Left ventricle myocardium inferior (tissue), 1 donor: Measurements from ENCODE around the gene SEC24D. TPM values are rescaled to one million over a fixed set of nuclear protein-coding genes. Genes with fewer than 3 reads are reported as not detected.
A peak's percentile ranks its signal among the peaks of the same experiment; 100 is the strongest.

Experiments
- DNase-seq: peaks from one replicate; pipeline ENCODE4 v3.0.0-alpha.2; 2020
- H3K27ac ChIP-seq: fragments of 200-600 bp; replicated peaks from 2 replicates; pipeline ENCODE4 v1.8.0; 2021
- H3K27me3 ChIP-seq: fragments of 200-600 bp; 2 replicates; pipeline ENCODE4 v1.8.0; 2021; ENCODE audit warnings: low read depth
- H3K36me3 ChIP-seq: fragments of 200-600 bp; 2 replicates; pipeline ENCODE4 v1.8.0; 2021
- H3K4me1 ChIP-seq: fragments of 200-600 bp; 2 replicates; pipeline ENCODE4 v1.8.0; 2021
- H3K4me3 ChIP-seq: fragments of 200-600 bp; 2 replicates; pipeline ENCODE4 v1.8.0; 2021; ENCODE audit warnings: mild to moderate bottlenecking, moderate library complexity
- H3K9me3 ChIP-seq: fragments of 200-600 bp; replicated peaks from 2 replicates; pipeline ENCODE4 v1.8.0; 2021
- intact Hi-C: fragments of 100-400 bp; cut with micrococcal nuclease; formaldehyde crosslinking; loops from one replicate; pipeline ENCODE4 v1.11.0; 2022
- total RNA-seq: library from RNA; stranded (reverse); fragmentation: NEBNext Ultra II Directional; extraction: Animal tissue kit (Norgen Biotek cat#: 25700); gene quantifications from one replicate; pipeline ENCODE4 v1.2.1, GENCODE V29; 2021
- TF ChIP-seq, protein P1 (sequence below): fragments of 200-600 bp; IDR thresholded peaks from 2 replicates; pipeline ENCODE4 v1.8.0; 2021; ENCODE audit warnings: antibody characterized with exemption, mild to moderate bottlenecking, borderline replicate concordance
- donor health status: DM: no; HTN: yes; CAD: no; lungs with severe emphysema.

The SEC24D gene
- total RNA-seq, 1 donor from 2014 or later = 10.5 TPM

DNA sequence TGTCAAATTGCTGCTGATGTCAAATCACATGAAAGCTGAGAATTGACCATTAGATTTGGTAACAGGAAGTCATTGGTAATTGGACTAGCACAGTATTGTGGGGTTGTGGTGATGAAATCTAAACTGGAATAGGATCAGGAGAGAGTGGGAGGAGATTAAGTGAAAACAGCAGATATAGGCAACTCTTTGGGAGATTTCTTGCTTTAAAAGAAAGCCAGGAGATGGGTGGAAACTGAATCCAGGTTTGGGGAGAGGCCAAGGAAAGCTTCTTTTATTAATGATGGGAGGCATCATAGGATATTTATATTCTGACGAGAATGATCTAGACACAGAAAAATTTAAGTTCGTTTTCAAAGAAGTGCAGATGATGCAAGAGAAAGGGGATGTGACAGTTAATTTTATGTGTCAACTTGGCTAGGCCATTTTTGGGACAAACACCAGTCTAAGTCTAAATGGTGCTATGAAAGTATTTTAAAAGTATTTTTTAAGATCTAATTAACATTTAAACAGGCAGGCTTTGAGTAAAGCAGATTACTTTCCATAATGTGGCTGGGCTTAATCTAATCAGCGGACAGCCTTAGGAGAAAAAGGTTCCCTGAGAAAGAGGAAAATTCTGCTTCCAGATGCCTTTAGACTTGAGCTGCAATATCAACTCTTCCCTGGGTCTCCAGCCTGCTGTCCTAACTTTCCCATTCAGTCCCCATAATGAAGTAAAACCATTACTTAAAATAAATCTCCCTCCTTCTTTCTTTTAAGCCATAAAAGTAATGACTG, 24.7 kb downstream of the SEC24D start:
- Histone ChIP-seq H3K9me3 (no peaks in the 10 kb centered on the region), H3K36me3 (peaks cover 91% of the 10 kb centered on the region), H3K4me1 (peaks cover 26% of the 10 kb centered on the region), H3K4me3 (no peak overlapping the region), H3K27ac (peak overlapping the region; percentile 18), H3K27me3 (no peaks in the 10 kb centered on the region)
- intact Hi-C loops = no loop called here
- TF ChIP-seq, protein P1, sequence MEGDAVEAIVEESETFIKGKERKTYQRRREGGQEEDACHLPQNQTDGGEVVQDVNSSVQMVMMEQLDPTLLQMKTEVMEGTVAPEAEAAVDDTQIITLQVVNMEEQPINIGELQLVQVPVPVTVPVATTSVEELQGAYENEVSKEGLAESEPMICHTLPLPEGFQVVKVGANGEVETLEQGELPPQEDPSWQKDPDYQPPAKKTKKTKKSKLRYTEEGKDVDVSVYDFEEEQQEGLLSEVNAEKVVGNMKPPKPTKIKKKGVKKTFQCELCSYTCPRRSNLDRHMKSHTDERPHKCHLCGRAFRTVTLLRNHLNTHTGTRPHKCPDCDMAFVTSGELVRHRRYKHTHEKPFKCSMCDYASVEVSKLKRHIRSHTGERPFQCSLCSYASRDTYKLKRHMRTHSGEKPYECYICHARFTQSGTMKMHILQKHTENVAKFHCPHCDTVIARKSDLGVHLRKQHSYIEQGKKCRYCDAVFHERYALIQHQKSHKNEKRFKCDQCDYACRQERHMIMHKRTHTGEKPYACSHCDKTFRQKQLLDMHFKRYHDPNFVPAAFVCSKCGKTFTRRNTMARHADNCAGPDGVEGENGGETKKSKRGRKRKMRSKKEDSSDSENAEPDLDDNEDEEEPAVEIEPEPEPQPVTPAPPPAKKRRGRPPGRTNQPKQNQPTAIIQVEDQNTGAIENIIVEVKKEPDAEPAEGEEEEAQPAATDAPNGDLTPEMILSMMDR = no peak
- no peak for DNase-seq

DNA sequence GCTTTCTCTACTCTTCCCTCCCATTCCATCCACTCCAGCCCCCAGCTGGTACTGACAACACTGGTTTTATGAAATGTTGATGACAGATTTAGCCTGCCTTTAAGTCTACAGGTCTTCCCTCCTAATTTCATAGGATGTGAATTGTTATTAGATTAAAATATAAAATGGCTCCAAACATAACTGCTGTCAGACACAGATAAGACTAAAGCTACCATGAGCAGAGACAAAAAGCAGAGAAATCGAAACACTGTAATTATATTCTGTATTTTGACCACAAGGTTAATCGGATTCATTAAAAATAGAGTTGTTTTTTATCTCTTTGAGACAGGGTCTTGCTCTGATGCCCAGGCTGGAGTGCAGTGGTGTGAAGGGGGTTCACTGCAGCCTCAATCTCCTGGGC, 28.3 kb downstream of the SEC24D start:
- intact Hi-C loops = no loop called here
- H3K9me3 ChIP-seq = no peaks in the 10 kb centered on the region
- H3K27ac ChIP-seq = no peak overlapping the region
- no peak for DNase-seq
- H3K27me3 ChIP-seq = no peaks in the 10 kb centered on the region
- no peak overlapping the region for H3K4me3 ChIP-seq
- TF ChIP-seq, protein P1 = no peak
- peaks cover 90% of the 10 kb centered on the region for H3K36me3 ChIP-seq
- H3K4me1 ChIP-seq = peaks cover 12% of the 10 kb centered on the region

DNA sequence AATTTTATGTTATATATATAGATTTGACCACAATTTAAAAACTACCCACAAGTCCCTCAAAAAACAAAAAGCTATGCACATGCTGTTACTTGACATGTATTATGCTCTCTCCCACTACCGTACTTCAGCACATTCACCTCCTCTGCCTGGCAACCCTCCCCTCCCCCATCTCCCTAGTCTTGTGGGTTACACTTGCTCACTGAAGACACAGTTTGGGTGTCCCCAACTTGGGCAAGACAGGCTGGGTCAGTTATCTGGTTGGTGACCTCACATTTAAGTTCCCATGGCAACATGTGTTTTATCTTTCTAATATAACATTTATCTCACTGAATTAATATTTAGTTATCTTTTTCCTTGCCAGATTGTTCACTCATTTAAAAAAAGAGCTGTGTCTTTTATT, 32.7 kb downstream of the SEC24D start:
- Histone ChIP-seq H3K27ac (no peak overlapping the region), H3K27me3 (no peaks in the 10 kb centered on the region), H3K9me3 (no peaks in the 10 kb centered on the region), H3K36me3 (peaks cover 88% of the 10 kb centered on the region), H3K4me1 (peaks cover 13% of the 10 kb centered on the region), H3K4me3 (no peak overlapping the region)
- TF ChIP-seq, protein P1 = no peak
- DNase-seq = no peak
- intact Hi-C loops = no loop called here

DNA sequence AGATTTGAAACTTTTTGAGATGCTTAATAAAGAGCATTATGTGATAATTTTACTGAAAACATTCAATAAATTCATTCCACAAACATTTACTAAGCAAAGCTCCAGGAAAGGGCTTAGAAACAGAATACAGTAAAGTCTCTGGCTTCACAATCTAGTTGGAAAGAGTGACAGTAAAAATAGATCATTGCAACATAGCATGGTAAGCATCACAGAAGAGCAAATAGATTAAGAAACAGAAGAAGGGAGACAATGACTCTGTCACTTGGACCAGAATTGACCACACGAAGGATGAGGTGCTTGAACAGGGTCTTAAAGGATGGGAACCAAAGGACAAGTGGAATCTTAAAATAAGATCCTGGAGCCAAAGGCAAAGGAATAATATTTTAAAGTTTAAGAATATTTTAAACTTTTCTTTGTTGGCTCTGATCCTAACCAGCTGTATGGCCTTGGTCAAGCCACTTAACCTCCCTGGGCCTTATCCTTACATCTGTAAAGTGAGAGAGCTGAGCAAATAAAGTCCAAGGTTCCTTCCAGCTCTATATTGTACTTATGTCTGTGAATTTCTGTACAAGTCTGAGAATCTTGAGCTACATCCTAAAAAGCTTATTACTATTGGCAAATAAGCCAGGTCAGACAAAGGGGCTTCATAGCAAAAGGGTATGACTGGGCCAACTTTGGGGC, 33.9 kb downstream of the SEC24D start:
- peak overlapping the region; percentile 21 for H3K27ac ChIP-seq
- H3K36me3 ChIP-seq = peaks cover 86% of the 10 kb centered on the region
- intact Hi-C loops = no loop called here

DNA sequence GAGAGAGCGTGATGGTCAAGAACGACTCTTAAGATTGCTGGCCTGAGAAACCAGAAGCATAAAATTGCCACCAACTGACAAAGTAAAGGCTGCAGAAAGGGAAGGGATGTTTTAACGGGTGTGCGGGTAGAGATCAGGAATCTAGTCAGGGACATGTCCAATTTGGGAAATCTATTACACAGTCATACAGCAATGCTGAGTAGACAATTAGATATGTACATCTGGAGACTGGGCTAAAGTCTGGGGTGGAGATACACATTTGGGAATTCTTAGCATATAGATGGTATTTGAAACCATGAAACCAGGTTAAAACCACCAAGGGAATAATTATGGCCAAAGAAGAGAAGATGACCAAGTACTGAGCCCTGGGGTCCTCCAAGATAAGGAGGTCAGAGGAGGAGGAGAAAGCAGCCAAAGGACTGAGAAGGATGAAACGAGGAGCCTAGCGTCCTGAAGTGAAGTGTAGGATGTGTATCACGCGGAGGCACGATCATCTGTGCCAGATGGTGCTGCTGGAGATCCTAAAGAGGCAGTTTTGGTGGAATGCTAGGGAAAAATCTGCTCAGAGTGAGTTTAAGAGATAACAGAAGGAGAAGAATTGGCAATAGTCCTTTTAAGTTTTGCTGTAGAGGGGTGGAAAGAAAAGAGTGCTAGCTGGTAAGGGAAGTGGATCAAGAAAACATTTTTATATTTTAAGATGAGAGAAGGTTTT, 36.5 kb downstream of the SEC24D start:
- intact Hi-C loops = no loop called here
- H3K4me3 ChIP-seq = no peak overlapping the region
- no peak for DNase-seq
- H3K27me3 ChIP-seq = no peaks in the 10 kb centered on the region
- H3K9me3 ChIP-seq = no peaks in the 10 kb centered on the region
- H3K36me3 ChIP-seq = peaks cover 86% of the 10 kb centered on the region
- H3K4me1 ChIP-seq = peaks cover 13% of the 10 kb centered on the region
- TF ChIP-seq, protein P1 = no peak
- no peak overlapping the region for H3K27ac ChIP-seq

More for the DNA sequence above, 33.9 kb downstream of the SEC24D start:
- Histone ChIP-seq H3K9me3 (no peaks in the 10 kb centered on the region), H3K27me3 (no peaks in the 10 kb centered on the region), H3K4me3 (no peak overlapping the region), H3K4me1 (peaks cover 13% of the 10 kb centered on the region)
- no peak for DNase-seq
- TF ChIP-seq, protein P1 = no peak
